NCI-H748 treated with DMSO at 0.1 percent for 48 hours (cell line): Measurements from ENCODE around the gene SLC2A4.
"Not testable (repeated sequence)": the region's sequence is repeated elsewhere in the genome, so short reads cannot be mapped to it uniquely, and the experiment has no call there.

Experiments
- DNase-seq: peaks from one replicate; lab custom pipeline; 2025; lab: John Stamatoyannopoulos, UW

SLC2A4 gene

GRCh38 chr17:7281074-7281952 is at the start of gene SLC2A4:
Gene SLC2A4 (plus strand): TSS chr17:7281718. CDS start chr17:7281935, 217 bp downstream.
- peak; percentile 94 for DNase-seq

- no peak for DNase-seq
These were observed 49.4 kb upstream of the SLC2A4 start for GRCh38 chr17:7232114-7232513.

- no peak for DNase-seq
These were observed 47.8 kb upstream of the SLC2A4 start for GRCh38 chr17:7233701-7234082.

- DNase-seq, result peak; percentile 98
These were observed 47.2 kb upstream of the SLC2A4 start, which contains the start of gene DVL2 for GRCh38 chr17:7234083-7234951. Gene DVL2 (minus strand): TSS chr17:7234517. CDS start chr17:7234262, 255 bp downstream.

GRCh38 chr17:7235693-7236665 is 45.5 kb upstream of the SLC2A4 start:
- no peak for DNase-seq

- no peak for DNase-seq
These were observed 44.7 kb upstream of the SLC2A4 start for GRCh38 chr17:7236808-7237207.

GRCh38 chr17:7237266-7237760 is 44.2 kb upstream of the SLC2A4 start:
- DNase-seq, result no peak

GRCh38 chr17:7237761-7238419 is 43.6 kb upstream of the SLC2A4 start:
- no peak for DNase-seq

- DNase-seq, result no peak
These were observed 43.0 kb upstream of the SLC2A4 start for GRCh38 chr17:7238420-7239090.

GRCh38 chr17:7239091-7240027 is 42.2 kb upstream of the SLC2A4 start, which contains the start of gene PHF23:
Gene PHF23 (minus strand): TSS chr17:7239457. CDS start chr17:7239279, 178 bp downstream.
- DNase-seq, result peak; percentile 99

GRCh38 chr17:7240375-7240774 is 41.1 kb upstream of the SLC2A4 start:
- no peak for DNase-seq

- DNase-seq, result no peak
These were observed 40.3 kb upstream of the SLC2A4 start for GRCh38 chr17:7241090-7241733.

GRCh38 chr17:7241783-7242716 is 39.5 kb upstream of the SLC2A4 start, which contains the start of gene GABARAP:
Gene GABARAP (minus strand): TSS chr17:7242449. CDS start chr17:7242330, 119 bp downstream.
- DNase-seq, result peak; percentile 91

- peak; percentile 97 for DNase-seq
These were observed 38.6 kb upstream of the SLC2A4 start for GRCh38 chr17:7242717-7243452.

- DNase-seq, result no peak
These were observed 38.1 kb upstream of the SLC2A4 start for GRCh38 chr17:7243453-7243729.

GRCh38 chr17:7243838-7244237 is 37.7 kb upstream of the SLC2A4 start:
- DNase-seq, result not testable (repeated sequence)

GRCh38 chr17:7246779-7247178 is 34.7 kb upstream of the SLC2A4 start:
- no peak for DNase-seq
